GM12878 (cell line): ENCODE data around the gene GSTM2. TPM values are rescaled to one million over a fixed set of nuclear protein-coding genes. Genes with fewer than 3 reads are reported as not detected.
A peak's percentile ranks its signal among the peaks of the same experiment; 100 is the strongest.

Source experiments
- ATAC-seq: fragments of 200-7000 bp; cut with Tn5 transposase; 3 replicates; pipeline ENCODE4 v1.9.1; 2020; ENCODE audit warnings: mild to moderate bottlenecking, moderate library complexity
- BruUV-seq: library from RNA; stranded (reverse); fragments of 400-500 nt; replicated peaks from 2 replicates; lab custom pipeline; 2021; lab: Mats Ljungman, UMichigan
- CTCF ChIA-PET: fragments of 300-600 bp; sonication (Branson Sonifier 250); formaldehyde crosslinking; extraction: SDS; loops from one replicate; lab custom pipeline; 2021; ENCODE audit warnings: inconsistent platforms; lab: Yijun Ruan, JAX
- POLR2A ChIA-PET: fragments of 350-600 bp; formaldehyde crosslinking; extraction: SDS; loops from one replicate; lab custom pipeline; 2021; ENCODE audit warnings: inconsistent platforms; lab: Charles Lee
- RAD21 ChIA-PET: fragments of 300-600 bp; sonication (Branson Sonifier 250); formaldehyde crosslinking; loops from one replicate; lab custom pipeline; 2023; ENCODE audit warnings: antibody characterized with exemption; ENCODE audit not compliant: unreplicated experiment; lab: Charles Lee
- SMC1A ChIA-PET: fragments of 300-600 bp; sonication (Branson Sonifier 250); formaldehyde crosslinking; loops from one replicate; lab custom pipeline; 2023; ENCODE audit not compliant: unreplicated experiment, uncharacterized antibody; lab: Charles Lee
- DNase-seq: peaks from one replicate; pipeline ENCODE4 v3.0.0-alpha.2; 2011; ENCODE audit warnings: low read depth, low spot score
- FAIRE-seq: peaks from 3 replicates; lab custom pipeline; 2011; peaks lifted over from hg19 to GRCh38; lab: Jason Lieb, UNC
- H2AFZ ChIP-seq: 2 replicates; pipeline ENCODE4 v1.6.0; 2011; ENCODE audit warnings: low read depth, low read length, control low read depth; ENCODE audit not compliant: control insufficient read depth
- H3K27ac ChIP-seq: 2 replicates; pipeline ENCODE4 v1.5.1; 2011; ENCODE audit warnings: control low read depth; ENCODE audit not compliant: control insufficient read depth, insufficient read depth
- H3K27me3 ChIP-seq, 2 experiments: replicated peaks in 1 of 2; 2 replicates each; pipeline versions ENCODE4 v1.6.0 to v1.6.1; 2011; ENCODE audit warnings: low read length in 1 of 2; ENCODE audit not compliant: control insufficient read depth in 2 of 2, insufficient read depth in 2 of 2
- H3K36me3 ChIP-seq, 2 experiments: 2 replicates each; pipeline ENCODE4 v1.5.1; 2011; ENCODE audit warnings: low read length in 1 of 2; ENCODE audit not compliant: control insufficient read depth in 2 of 2, insufficient read depth in 2 of 2
- H3K4me1 ChIP-seq: 2 replicates; pipeline ENCODE4 v1.6.1; 2011; ENCODE audit warnings: mild to moderate bottlenecking, low read length, moderate library complexity, mixed read lengths; ENCODE audit not compliant: control insufficient read depth, insufficient read depth
- H3K4me2 ChIP-seq: 2 replicates; pipeline ENCODE4 v1.6.0; 2011; ENCODE audit warnings: control low read depth; ENCODE audit not compliant: control insufficient read depth, insufficient read depth
- H3K4me3 ChIP-seq: fragments of 200-600 bp; sonication (generic); 2 replicates; pipeline ENCODE4 v1.5.1; 2016
- H3K79me2 ChIP-seq: 2 replicates; pipeline ENCODE4 v1.6.0; 2011; ENCODE audit warnings: low read length; ENCODE audit not compliant: control insufficient read depth, insufficient read depth
- H3K9ac ChIP-seq: 2 replicates; pipeline ENCODE4 v1.8.0; 2011; ENCODE audit warnings: low read length, control low read depth, mixed read lengths; ENCODE audit not compliant: control insufficient read depth, insufficient read depth
- H3K9me3 ChIP-seq: replicated peaks from 3 replicates; pipeline ENCODE4 v1.5.1; 2011; ENCODE audit warnings: mild to moderate bottlenecking, low read length; ENCODE audit not compliant: control insufficient read depth, insufficient read depth
- H4K20me1 ChIP-seq: 2 replicates; pipeline ENCODE4 v1.6.0; 2011; ENCODE audit not compliant: control insufficient read depth, insufficient read depth
- CTCF ChIP-seq, 3 experiments: IDR thresholded peaks in 2 of 3; conservative IDR thresholded peaks in 1 of 3; 2 replicates each; pipeline ENCODE4 v1.5.1; 2011; ENCODE audit warnings: low read depth in 3 of 3, low read length in 3 of 3, mild to moderate bottlenecking in 3 of 3, control low read depth in 2 of 3, moderate library complexity in 2 of 3, inconsistent platforms in 1 of 3, mixed read lengths in 1 of 3; ENCODE audit not compliant: control insufficient read depth in 2 of 3, insufficient read depth in 1 of 3; ENCODE audit errors: extremely low read depth in 1 of 3
- E4F1 ChIP-seq: fragments of 450-650 bp; IDR thresholded peaks from 2 replicates; pipeline ENCODE4 v1.6.1; 2018; ENCODE audit warnings: borderline replicate concordance, mild to moderate bottlenecking; ENCODE audit not compliant: partially characterized antibody
- EED ChIP-seq: sonication (generic); IDR thresholded peaks from 2 replicates; pipeline ENCODE4 v1.6.1; 2016; ENCODE audit warnings: antibody characterized with exemption, low read depth
- FOXM1 ChIP-seq: IDR thresholded peaks from 2 replicates; pipeline ENCODE4 v1.6.1; 2012; ENCODE audit warnings: low read depth, mild to moderate bottlenecking, inconsistent platforms, low read length, moderate library complexity
- GATAD2B ChIP-seq: fragments of 450-650 bp; conservative IDR thresholded peaks from 2 replicates; pipeline ENCODE4 v1.6.1; 2017; ENCODE audit warnings: low read depth, mild to moderate bottlenecking, moderate library complexity
- IKZF1 ChIP-seq: fragments of 450-650 bp; conservative IDR thresholded peaks from 2 replicates; pipeline ENCODE4 v1.6.1; 2017; ENCODE audit warnings: antibody characterized with exemption, mild to moderate bottlenecking
- IRF4 ChIP-seq: IDR thresholded peaks from 2 replicates; pipeline ENCODE4 v1.6.1; 2011; ENCODE audit warnings: low read depth, low read length
- MEF2A ChIP-seq: IDR thresholded peaks from 2 replicates; pipeline ENCODE4 v1.6.1; 2011; ENCODE audit warnings: low read depth, mild to moderate bottlenecking, low read length, moderate library complexity; ENCODE audit not compliant: insufficient read depth
- PBX3 ChIP-seq: IDR thresholded peaks from 2 replicates; pipeline ENCODE4 v1.6.1; 2011; ENCODE audit warnings: mild to moderate bottlenecking, low read depth, low read length, moderate library complexity; ENCODE audit not compliant: insufficient replicate concordance
- PML ChIP-seq: IDR thresholded peaks from 2 replicates; pipeline ENCODE4 v1.6.1; 2012; ENCODE audit warnings: low read length, inconsistent platforms
- SMARCA5 ChIP-seq: fragments of 450-650 bp; IDR thresholded peaks from 2 replicates; pipeline ENCODE4 v1.6.1; 2017; ENCODE audit warnings: mild to moderate bottlenecking
- SMC3 ChIP-seq: IDR thresholded peaks from 2 replicates; pipeline ENCODE4 v1.6.1; 2011; ENCODE audit warnings: low read length, improper control_type of control experiment, borderline replicate concordance
- STAT3 ChIP-seq: IDR thresholded peaks from 2 replicates; pipeline ENCODE4 v1.6.1; 2011; ENCODE audit warnings: low read depth, low read length, improper control_type of control experiment
- TARDBP ChIP-seq: IDR thresholded peaks from 2 replicates; pipeline ENCODE4 v1.6.1; 2016; ENCODE audit warnings: borderline replicate concordance
- YBX1 ChIP-seq: fragments of 450-650 bp; IDR thresholded peaks from 2 replicates; pipeline ENCODE4 v1.6.1; 2016; ENCODE audit warnings: antibody characterized with exemption
- ZNF207 ChIP-seq: fragments of 450-650 bp; IDR thresholded peaks from 2 replicates; pipeline ENCODE4 v1.6.1; 2014; ENCODE audit warnings: antibody characterized with exemption, mild to moderate bottlenecking, borderline replicate concordance
- WGBS: methylation state at CpG from one replicate; pipeline ENCODE4 v1.1.6; 2016; ENCODE audit warnings: low lambda C conversion rate; ENCODE audit not compliant: insufficient replicate concordance, insufficient coverage; ENCODE audit errors: missing lambda C conversion rate; 5-methylcytosine and 5-hydroxymethylcytosine counted together
- in situ Hi-C: fragments of 300-500 bp; cut with MboI; formaldehyde crosslinking; loops from 9 replicates; pipeline ENCODE4 v1.14.3; 2018; ENCODE audit warnings: mixed read lengths
- intact Hi-C: fragments of 100-400 bp; cut with micrococcal nuclease; formaldehyde crosslinking; loops from one replicate; pipeline ENCODE4 v1.14.2; 2022; ENCODE audit not compliant: unreplicated experiment
- polyA plus RNA-seq, 11 experiments: library from polyadenylated mRNA; depleted of rRNA in 4 of 11; unstranded in 6 of 11; stranded (reverse) in 5 of 11; fragments of >200 nt; fragmentation: Nextera tagmentation in 4 of 11; fragmentation: Illumina TruSeq in 1 of 11; extraction: Ambion mirVana in 4 of 11; extraction: Trizol in 1 of 11; gene quantifications; 1 replicate in 1 of 11; 2 replicates in 10 of 11; pipeline versions ENCODE4 v1.2.1 to v1.2.3, GENCODE V29; 2011 to 2016; ENCODE audit warnings: inconsistent platforms in 2 of 11, missing spikeins in 2 of 11, low read depth in 1 of 11
- total RNA-seq, 4 experiments: library from RNA; depleted of rRNA in 3 of 4; stranded (reverse); fragments of >200 nt in 3 of 4; fragmentation: Illumina TruSeq in 1 of 4; extraction: Trizol in 1 of 4; gene quantifications; 2 replicates each; pipeline versions ENCODE4 v1.2.1 to v1.2.3, GENCODE V29; 2013 to 2021

The GSTM2 gene
- total and polyA plus RNA-seq, 10 of the 15 experiments (the other 5 are each of a cell fraction or from before 2014, with no cell fraction given): 8.3 to 32.3 (median 20.2) TPM

GRCh38 chr1:109643385-109644230, 24.2 kb upstream of the GSTM2 start:
- H3K9ac ChIP-seq: peak overlapping the region; percentile 51; the same call in 1 of the 2 replicates
- peak overlapping the region; percentile 90 for H2AFZ ChIP-seq
- H3K4me3 ChIP-seq: no peak overlapping the region
- WGBS: 31% methylated on average over 32 of the region's 32 CpGs
- in situ Hi-C loops: loop anchor here (5.0 kb wide), 2 partner anchors 129 to 344 kb away; no protein-coding TSS in a partner anchor
- no peaks in the 10 kb centered on the region for H3K79me2 ChIP-seq
- ChIA-PET CTCF (interaction anchor here (0.9 to 10.7 kb wide), 11 partner anchors 10 to 342 kb away, joined by 3 to 299 read pairs (median 4); partner anchors contain the start of genes AHCYL1, GNAI3, GSTM1 and GSTM4), RAD21 (interaction anchor here (0.9 to 2.5 kb wide), 3 partner anchors 95 to 134 kb away, joined by 3 to 6 read pairs (median 3); partner anchors contain the start of gene GNAI3), POLR2A (no interaction called here), SMC1A (interaction anchor here (1.0 to 9.1 kb wide), 7 partner anchors 9 to 342 kb away, joined by 3 to 95 read pairs (median 8); partner anchors contain the start of gene AHCYL1)
- H3K36me3 ChIP-seq: no peaks in the 10 kb centered on the region
- intact Hi-C loops: loop anchor here (5.0 kb wide), 4 partner anchors 44 to 339 kb away; partner anchors contain the start of genes AHCYL1, GNAI3 and GSTM1
- H3K4me2 ChIP-seq: peak overlapping the region; percentile 67
- BruUV-seq: no TSS peak
- H3K9me3 ChIP-seq: no peaks in the 10 kb centered on the region
- ATAC-seq (peak; percentile 98), DNase-seq (no peak), FAIRE-seq (peak; percentile 44)
- H3K27me3 ChIP-seq: no peaks in the 10 kb centered on the region
- no peak overlapping the region for H3K27ac ChIP-seq
- H4K20me1 ChIP-seq: no peaks in the 10 kb centered on the region
- peaks cover 9% of the 10 kb centered on the region for H3K4me1 ChIP-seq
- TF ChIP-seq STAT3: no peak
- 0 out of 2 replicates have a peak, but pooled peaks have one; percentile 35 for TF ChIP-seq EED
- TF ChIP-seq PML: no peak
- TF ChIP-seq GATAD2B: peak; percentile 41; the same call in 1 of the 2 replicates
- no peak for TF ChIP-seq YBX1
- no peak for TF ChIP-seq E4F1
- 0 out of 2 replicates have a peak, but pooled peaks have one; percentile 16 for TF ChIP-seq TARDBP
- TF ChIP-seq SMARCA5: peak; percentile 46; the same call in 1 of the 2 replicates
- peak; percentile 45; the same call in 1 of the 2 replicates for TF ChIP-seq IKZF1
- no peak for TF ChIP-seq MEF2A
- TF ChIP-seq CTCF (IDR thresholded peaks at IDR 0.05 in 2 of 3, conservative IDR thresholded peaks at IDR 0.05 in 1 of 3; ENCODE audit: control insufficient read depth in 2 of 3, extremely low read depth in 1 of 3, insufficient read depth in 1 of 3, low read depth in 3 of 3, low read length in 3 of 3): peak; percentile 91 to 97 (median 92)
- peak; percentile 94 for TF ChIP-seq SMC3
- 0 out of 2 replicates have a peak, but pooled peaks have one; percentile 28 for TF ChIP-seq FOXM1
- TF ChIP-seq ZNF207: no peak
- 0 out of 2 replicates have a peak, but pooled peaks have one; percentile 11 for TF ChIP-seq IRF4
- no peak for TF ChIP-seq PBX3
